Adrenal gland (tissue), 12 donors: Measurements from ENCODE around the gene FBXL17. TPM values are rescaled to one million over a fixed set of nuclear protein-coding genes. Genes with fewer than 3 reads are reported as not detected.

ENCODE experiments used
- DNase-seq, 7 donors: peaks; one replicate each; pipeline ENCODE4 v3.0.0-alpha.2; 2019 to 2020
- H3K27ac ChIP-seq, 5 donors: fragments of 200-600 bp; sonication (generic) in 4 of 5; 1 replicate in 3 of 5; 2 replicates in 2 of 5; pipeline versions ENCODE4 v1.5.1 to v1.8.0; 2016 to 2020; ENCODE audit warnings: mild to moderate bottlenecking in 1 of 5
- H3K27me3 ChIP-seq: fragments of 200-600 bp; 2 replicates; pipeline ENCODE4 v1.8.0; 2021
- H3K36me3 ChIP-seq, 2 donors: fragments of 200-600 bp; replicated peaks in 1 of 2; 1 replicate in 1 of 2; 2 replicates in 1 of 2; pipeline versions ENCODE4 v1.5.1 to v1.8.0; 2018 to 2022
- H3K4me1 ChIP-seq, 2 donors: fragments of 200-600 bp; replicated peaks in 1 of 2; 1 replicate in 1 of 2; 2 replicates in 1 of 2; pipeline versions ENCODE4 v1.5.1 to v1.8.0; 2018 to 2021
- H3K4me3 ChIP-seq, 4 donors: fragments of 200-600 bp; sonication (generic) in 3 of 4; one replicate each; pipeline ENCODE4 v1.5.1; 2016 to 2018
- H3K9me3 ChIP-seq, 3 donors: fragments of 200-600 bp; sonication (generic) in 1 of 3; replicated peaks in 1 of 3; 1 replicate in 2 of 3; 2 replicates in 1 of 3; pipeline versions ENCODE4 v1.5.1 to v1.8.0; 2016 to 2021
- POLR2A ChIP-seq, 2 donors: fragments of 450-650 bp; IDR thresholded peaks; one replicate each; pipeline ENCODE4 v1.6.1; 2017; ENCODE audit warnings: antibody characterized with exemption in 2 of 2, mild to moderate bottlenecking in 2 of 2, moderate library complexity in 1 of 2
- WGBS, 4 donors: extraction: QIAGEN DNeasy Blood & Tissue Kit in 2 of 4; methylation state at CpG; one replicate each; pipeline versions ENCODE4 v1.1.5 to v1.1.7; 2013 to 2017; 5-methylcytosine and 5-hydroxymethylcytosine counted together
- intact Hi-C, 2 donors: fragments of 100-400 bp; cut with DNase I; formaldehyde crosslinking; loops; one replicate each; pipeline versions ENCODE4 v1.14.1 to v1.15.0; 2022 to 2023
- polyA plus RNA-seq, 3 donors: library from polyadenylated mRNA; stranded (reverse); fragments of 200-250 nt in 2 of 3; fragments of 350-450 nt in 1 of 3; fragmentation: Illumina TruSeq in 1 of 3; extraction: RNeasy Lipid Tissue Mini Kit (QIAGEN cat#74804) in 1 of 3; gene quantifications; one replicate each; pipeline ENCODE4 v1.2.3, GENCODE V29; 2013 to 2014
- total RNA-seq, 9 donors: library from RNA; depleted of rRNA in 4 of 9; stranded (reverse); fragments of >200 nt in 4 of 9; fragments of 120-200 nt in 1 of 9; fragmentation: NEBNext Ultra II Directional in 1 of 9; extraction: Animal tissue kit (Norgen Biotek cat#: 25700) in 1 of 9; gene quantifications; one replicate each; pipeline versions ENCODE4 v1.1.0 to v1.2.4, GENCODE V29; 2013 to 2023
- TF ChIP-seq, protein P1 (sequence below), 6 experiments: fragments of 450-650 bp in 4 of 6; fragments of 200-600 bp in 2 of 6; sonication (generic) in 1 of 6; IDR thresholded peaks; 1 replicate in 5 of 6; 2 replicates in 1 of 6; pipeline versions ENCODE4 v1.5.1 to v1.8.0; 2016 to 2021; ENCODE audit warnings: antibody characterized with exemption in 6 of 6, mild to moderate bottlenecking in 2 of 6, moderate library complexity in 1 of 6
- donor health status: healthy with polysubstance abuse.
- donor health status: Bipolar disorder and iron deficiency.
- donor health status: DM: yes; HTN: yes; CAD: no.
- donor health status: DM: no; HTN: no; CAD: no.
- donor health status: DM: no; HTN: no; CAD: no.
- donor health status: DM: yes; HTN: yes; CAD: no.

Gene FBXL17
- total and polyA plus RNA-seq, 12 donors = 4.4 to 29.4 (median 21.3) TPM

DNA sequence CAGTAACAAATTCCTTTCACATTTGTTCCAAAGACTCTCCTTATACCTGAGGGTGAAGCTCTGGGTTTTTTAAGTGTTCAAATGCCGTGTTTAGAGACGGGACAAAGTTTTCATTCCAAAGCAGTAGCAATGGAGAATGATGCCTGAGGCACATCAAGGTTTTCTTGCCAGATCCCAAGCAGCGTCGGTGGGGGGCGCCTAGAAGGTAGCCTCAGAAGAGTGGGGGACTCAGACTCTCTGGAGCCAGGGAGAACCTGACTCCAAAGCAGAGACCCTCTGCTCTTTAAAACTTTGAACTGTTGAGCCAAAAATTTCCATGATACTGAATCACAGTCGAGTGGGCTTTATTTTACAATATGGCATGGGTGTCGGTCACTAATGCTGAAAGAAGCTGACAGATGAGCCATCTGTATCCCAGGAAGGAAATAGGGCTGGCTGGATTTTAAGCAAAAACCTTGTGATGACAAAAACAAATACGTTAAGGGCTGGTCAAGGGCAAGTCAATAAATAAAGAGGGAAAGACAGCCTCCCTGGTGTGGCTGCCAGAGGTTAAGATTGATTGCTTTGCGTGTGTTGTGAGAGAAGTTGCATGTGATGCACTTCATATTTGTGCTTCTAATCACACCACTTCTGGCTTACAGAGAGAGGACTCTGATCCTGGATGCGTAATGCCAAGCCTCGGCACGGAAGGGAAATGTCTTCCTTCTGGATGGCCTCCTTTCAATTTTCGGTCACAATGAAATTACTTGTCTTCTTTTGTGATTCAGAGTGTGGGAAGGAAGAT, 550.1 kb downstream of the FBXL17 start:
- Histone ChIP-seq H3K36me3 (no peaks in the 10 kb centered on the region), H3K27ac (no peak overlapping the region), H3K9me3 (no peaks in the 10 kb centered on the region), H3K4me3 (no peak overlapping the region), H3K27me3 (no peaks in the 10 kb centered on the region), H3K4me1 (no peaks in the 10 kb centered on the region)
- no peak for TF ChIP-seq POLR2A (IDR thresholded peaks at IDR 0.05)
- TF ChIP-seq, protein P1, sequence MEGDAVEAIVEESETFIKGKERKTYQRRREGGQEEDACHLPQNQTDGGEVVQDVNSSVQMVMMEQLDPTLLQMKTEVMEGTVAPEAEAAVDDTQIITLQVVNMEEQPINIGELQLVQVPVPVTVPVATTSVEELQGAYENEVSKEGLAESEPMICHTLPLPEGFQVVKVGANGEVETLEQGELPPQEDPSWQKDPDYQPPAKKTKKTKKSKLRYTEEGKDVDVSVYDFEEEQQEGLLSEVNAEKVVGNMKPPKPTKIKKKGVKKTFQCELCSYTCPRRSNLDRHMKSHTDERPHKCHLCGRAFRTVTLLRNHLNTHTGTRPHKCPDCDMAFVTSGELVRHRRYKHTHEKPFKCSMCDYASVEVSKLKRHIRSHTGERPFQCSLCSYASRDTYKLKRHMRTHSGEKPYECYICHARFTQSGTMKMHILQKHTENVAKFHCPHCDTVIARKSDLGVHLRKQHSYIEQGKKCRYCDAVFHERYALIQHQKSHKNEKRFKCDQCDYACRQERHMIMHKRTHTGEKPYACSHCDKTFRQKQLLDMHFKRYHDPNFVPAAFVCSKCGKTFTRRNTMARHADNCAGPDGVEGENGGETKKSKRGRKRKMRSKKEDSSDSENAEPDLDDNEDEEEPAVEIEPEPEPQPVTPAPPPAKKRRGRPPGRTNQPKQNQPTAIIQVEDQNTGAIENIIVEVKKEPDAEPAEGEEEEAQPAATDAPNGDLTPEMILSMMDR (IDR thresholded peaks at IDR 0.05) = no peak
- 32 to 58% (median 35%) methylated on average over 13 of the region's 13 CpGs for WGBS, 4 donors
- peak in 4 of 7 donors; percentile 30 to 42 (median 40) for DNase-seq
- intact Hi-C loops = no loop called here

DNA sequence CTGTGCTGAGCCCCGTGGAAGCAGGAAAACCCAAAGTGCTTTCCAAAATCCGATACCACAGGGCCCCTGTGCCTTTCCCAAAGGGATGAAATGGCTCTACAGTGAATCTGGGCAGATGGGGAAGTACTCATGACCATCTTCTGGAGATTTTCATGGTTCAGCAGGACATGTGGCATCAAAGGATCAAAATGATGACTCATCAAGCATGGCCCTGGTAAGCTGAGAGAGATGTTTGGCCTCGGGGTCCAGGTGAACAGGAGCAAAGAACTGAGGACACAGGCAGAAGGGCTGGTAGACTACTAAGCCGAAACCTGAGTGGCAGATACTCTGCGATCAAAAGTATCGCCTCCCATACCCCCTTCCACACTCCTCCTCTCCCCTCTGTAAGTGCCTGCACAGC, 551.1 kb downstream of the FBXL17 start:
- H3K4me1 ChIP-seq = no peaks in the 10 kb centered on the region
- TF ChIP-seq, protein P1 (IDR thresholded peaks at IDR 0.05) = no peak
- no peak for TF ChIP-seq POLR2A (IDR thresholded peaks at IDR 0.05)
- 68 to 86% (median 75%) methylated on average over 6 of the region's 6 CpGs for WGBS, 4 donors
- H3K9me3 ChIP-seq = no peaks in the 10 kb centered on the region
- H3K27ac ChIP-seq = no peak overlapping the region
- no peaks in the 10 kb centered on the region for H3K36me3 ChIP-seq
- no peak overlapping the region for H3K4me3 ChIP-seq
- intact Hi-C loops = no loop called here
- DNase-seq = no peak
- no peaks in the 10 kb centered on the region for H3K27me3 ChIP-seq

DNA sequence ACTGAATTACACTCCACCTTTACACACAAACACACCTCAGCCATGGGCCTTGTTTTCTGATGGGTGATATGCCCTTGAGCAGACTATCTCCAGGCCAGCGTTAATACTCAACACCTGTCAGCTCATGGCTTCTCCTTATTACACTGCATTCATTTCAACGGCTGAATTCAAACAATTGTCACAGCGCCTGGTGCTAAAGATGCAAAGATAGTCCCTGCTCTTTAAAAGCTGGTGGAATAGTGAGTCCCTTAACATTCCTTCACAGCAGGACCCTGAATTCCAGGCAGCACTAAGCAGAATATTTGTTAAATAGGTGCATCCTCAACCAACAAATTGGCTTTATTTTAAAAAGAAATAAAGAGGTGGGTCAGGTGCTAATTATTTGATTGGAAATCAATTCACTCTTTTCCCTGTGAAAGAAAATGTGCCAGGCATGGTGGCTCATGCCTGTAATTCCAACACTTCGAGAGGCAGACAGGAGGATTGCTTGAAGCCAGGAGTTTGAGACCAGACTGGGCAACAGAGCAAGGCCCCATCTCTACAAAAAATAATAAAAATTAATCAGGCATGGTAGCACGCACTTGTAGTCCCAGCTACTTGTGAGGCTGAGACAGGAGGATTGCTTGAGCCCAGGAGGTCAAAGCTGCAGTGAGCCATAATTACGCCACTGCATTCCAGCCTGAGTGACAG, 555.4 kb downstream of the FBXL17 start:
- 82 to 83% (median 83%) methylated on average over 6 of the region's 6 CpGs for WGBS, 4 donors

DNA sequence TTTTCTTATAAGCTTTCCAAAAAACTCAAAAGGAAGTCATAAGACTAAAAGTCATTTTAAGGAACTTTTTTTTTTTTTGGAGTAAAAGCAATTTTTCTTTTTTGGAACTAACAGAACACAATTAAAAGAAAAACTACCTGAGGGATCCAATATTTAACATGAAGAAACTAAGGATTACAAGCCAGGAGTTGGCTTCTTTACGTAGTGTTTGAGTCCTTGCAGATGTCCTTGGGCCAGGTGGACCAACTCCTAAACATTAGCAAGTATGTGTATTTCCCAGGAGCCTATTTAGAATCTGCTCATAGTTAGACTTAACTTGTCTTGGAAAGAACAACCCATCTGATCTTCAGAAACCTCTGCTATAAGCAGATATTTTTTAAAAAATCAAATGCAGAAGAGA, 557.1 kb downstream of the FBXL17 start:
- H3K4me1 ChIP-seq = no peaks in the 10 kb centered on the region
- no peak overlapping the region for H3K27ac ChIP-seq
- no peaks in the 10 kb centered on the region for H3K36me3 ChIP-seq
- H3K27me3 ChIP-seq = no peaks in the 10 kb centered on the region
- WGBS, 4 donors = 75 to 88% (median 82%) methylated on average over 1 of the region's 1 CpG
- no peak for DNase-seq
- H3K4me3 ChIP-seq = no peak overlapping the region
- H3K9me3 ChIP-seq = no peaks in the 10 kb centered on the region
- intact Hi-C loops = no loop called here
- TF ChIP-seq, protein P1 (IDR thresholded peaks at IDR 0.05) = no peak
- TF ChIP-seq POLR2A (IDR thresholded peaks at IDR 0.05) = no peak

More for the DNA sequence above, 555.4 kb downstream of the FBXL17 start:
- no peaks in the 10 kb centered on the region for H3K4me1 ChIP-seq
- no peaks in the 10 kb centered on the region for H3K9me3 ChIP-seq
- H3K27ac ChIP-seq = no peak overlapping the region
- H3K36me3 ChIP-seq = no peaks in the 10 kb centered on the region
- no peaks in the 10 kb centered on the region for H3K27me3 ChIP-seq
- H3K4me3 ChIP-seq = no peak overlapping the region
- no peak for TF ChIP-seq POLR2A (IDR thresholded peaks at IDR 0.05)
- TF ChIP-seq, protein P1 (IDR thresholded peaks at IDR 0.05) = no peak
- DNase-seq = no peak
- intact Hi-C loops = no loop called here
